Coronary artery (tissue), 2 donors: Measurements from ENCODE around the gene TPSG1.

ENCODE experiments used
- DNase-seq: peaks from one replicate; pipeline ENCODE4 v3.0.0-alpha.2; 2017; ENCODE audit warnings: low spot score
- H3K27ac ChIP-seq, 2 donors: fragments of 200-600 bp; sonication (generic); one replicate each; pipeline ENCODE4 v1.5.1; 2016 to 2019
- H3K4me3 ChIP-seq: fragments of 200-600 bp; sonication (generic); 2 replicates; pipeline ENCODE4 v1.5.1; 2016; ENCODE audit warnings: mild to moderate bottlenecking, moderate library complexity
- TF ChIP-seq, protein P1 (sequence below): fragments of 200-600 bp; sonication (generic); IDR thresholded peaks from one replicate; pipeline ENCODE4 v1.5.1; 2019; ENCODE audit warnings: antibody characterized with exemption

Gene TPSG1

DNA sequence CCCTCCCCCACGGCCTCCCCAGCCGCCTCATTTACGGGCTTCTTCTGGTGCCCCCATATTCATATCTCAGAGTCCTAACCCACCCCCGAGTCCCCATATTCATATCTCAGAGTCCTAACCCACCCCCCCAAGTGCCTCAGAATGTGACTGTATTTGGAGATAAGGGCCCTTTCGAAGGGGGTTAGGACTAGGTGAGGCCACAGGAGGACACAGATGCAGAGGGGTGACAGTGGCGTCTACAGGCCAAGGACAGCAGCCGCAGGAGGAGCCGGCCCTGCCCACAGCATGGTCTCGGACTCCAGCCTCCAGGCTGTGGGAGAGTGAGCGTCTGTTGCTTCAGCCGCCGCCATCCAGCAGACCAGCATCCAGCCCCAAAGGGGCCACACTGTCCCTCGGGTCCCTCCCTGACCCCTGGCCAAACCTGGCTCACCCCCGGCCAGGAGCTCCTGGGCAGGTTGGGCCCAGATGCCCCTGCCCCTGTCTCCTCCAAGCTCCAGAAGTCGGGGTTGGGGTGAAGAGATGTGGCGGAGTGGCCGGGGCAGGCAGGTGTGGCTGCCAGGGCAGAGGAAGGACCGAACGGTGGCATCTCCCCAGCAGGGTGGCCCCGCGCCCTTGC, 46.7 kb downstream of the TPSG1 start:
- TF ChIP-seq, protein P1, sequence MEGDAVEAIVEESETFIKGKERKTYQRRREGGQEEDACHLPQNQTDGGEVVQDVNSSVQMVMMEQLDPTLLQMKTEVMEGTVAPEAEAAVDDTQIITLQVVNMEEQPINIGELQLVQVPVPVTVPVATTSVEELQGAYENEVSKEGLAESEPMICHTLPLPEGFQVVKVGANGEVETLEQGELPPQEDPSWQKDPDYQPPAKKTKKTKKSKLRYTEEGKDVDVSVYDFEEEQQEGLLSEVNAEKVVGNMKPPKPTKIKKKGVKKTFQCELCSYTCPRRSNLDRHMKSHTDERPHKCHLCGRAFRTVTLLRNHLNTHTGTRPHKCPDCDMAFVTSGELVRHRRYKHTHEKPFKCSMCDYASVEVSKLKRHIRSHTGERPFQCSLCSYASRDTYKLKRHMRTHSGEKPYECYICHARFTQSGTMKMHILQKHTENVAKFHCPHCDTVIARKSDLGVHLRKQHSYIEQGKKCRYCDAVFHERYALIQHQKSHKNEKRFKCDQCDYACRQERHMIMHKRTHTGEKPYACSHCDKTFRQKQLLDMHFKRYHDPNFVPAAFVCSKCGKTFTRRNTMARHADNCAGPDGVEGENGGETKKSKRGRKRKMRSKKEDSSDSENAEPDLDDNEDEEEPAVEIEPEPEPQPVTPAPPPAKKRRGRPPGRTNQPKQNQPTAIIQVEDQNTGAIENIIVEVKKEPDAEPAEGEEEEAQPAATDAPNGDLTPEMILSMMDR = no peak
- H3K4me3 ChIP-seq = no peak overlapping the region
- H3K27ac ChIP-seq = peak overlapping the region; percentile 30 to 60
- DNase-seq = no peak

DNA sequence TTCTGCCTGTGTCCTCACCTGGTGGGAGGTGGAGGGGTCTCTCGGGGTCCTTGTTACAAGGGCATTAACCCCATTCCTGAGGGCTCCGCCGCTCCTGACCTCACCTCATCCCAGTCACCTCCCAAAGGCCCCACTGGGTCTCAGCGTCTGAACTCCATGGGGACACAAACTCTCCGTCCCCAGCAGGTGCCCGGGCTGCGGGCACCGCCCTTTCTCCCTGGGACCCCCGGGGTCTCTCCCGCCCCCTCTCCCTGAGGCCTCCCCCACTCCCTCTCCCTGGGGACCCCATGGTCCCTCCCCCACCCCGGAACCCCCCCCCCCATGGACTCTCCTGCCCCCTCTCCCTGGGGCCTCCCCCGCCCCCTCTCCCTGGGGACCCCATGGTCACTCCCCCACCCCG, 47.3 kb downstream of the TPSG1 start:
- H3K27ac ChIP-seq = peak overlapping the region in 1 of 2 donors; percentile 37
- TF ChIP-seq, protein P1 = no peak
- H3K4me3 ChIP-seq = no peak overlapping the region
- DNase-seq = no peak

DNA sequence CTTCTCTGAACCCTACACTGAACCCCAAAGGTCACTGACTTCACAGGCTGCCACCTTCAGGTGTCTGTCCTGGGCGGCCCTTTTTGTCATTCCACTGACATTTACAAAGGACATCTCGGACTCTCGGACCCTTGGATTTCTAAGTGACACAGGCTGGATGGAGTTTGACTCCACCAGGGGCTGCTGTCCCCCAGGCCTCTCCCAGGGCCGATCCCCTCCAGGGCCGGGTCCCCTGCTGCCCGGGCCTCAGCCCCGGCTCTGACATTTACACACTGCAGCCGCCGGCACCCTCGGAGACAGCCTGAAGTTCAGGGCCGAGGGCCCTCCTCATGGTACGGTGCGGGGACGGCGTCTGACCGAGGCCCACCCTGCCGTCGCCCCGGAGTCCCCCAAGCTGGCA, 48.0 kb downstream of the TPSG1 start:
- no peak overlapping the region for H3K4me3 ChIP-seq
- TF ChIP-seq, protein P1 = no peak
- H3K27ac ChIP-seq = no peak overlapping the region

DNA sequence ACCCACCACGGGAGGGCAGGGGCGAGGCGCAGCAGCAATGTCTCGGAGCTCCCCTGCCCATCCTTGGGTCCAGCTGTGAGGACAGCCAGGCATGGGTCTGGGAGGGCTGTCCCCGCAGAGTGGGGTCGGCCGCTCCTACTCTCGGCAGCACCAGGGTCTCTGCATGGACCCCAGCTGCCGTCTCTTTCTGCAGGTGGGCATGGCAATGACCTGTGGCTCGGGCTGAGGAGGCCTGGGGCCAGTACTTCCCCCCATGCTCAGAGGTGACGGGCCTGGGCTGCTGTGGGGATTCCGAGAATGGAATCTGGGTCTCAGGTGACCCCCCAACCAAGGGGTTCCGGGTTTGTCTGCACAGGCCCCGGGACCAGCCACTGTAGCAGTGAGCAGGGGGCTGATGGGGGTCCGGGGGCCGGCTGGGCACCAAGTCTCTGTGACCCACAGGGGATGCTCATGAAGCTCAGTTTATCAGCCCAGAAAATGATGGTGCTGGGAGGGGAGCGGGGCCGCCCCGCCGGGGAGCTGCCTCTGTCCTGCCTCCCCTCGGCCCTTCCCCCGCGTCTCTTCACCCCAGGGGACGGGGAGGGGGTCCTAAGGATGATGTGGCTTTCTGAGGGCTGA, 48.7 kb downstream of the TPSG1 start:
- TF ChIP-seq, protein P1 = no peak
- no peak for DNase-seq
- Histone ChIP-seq H3K27ac (no peak overlapping the region), H3K4me3 (no peak overlapping the region)

More for the DNA sequence above, 48.0 kb downstream of the TPSG1 start:
- no peak for DNase-seq

DNA sequence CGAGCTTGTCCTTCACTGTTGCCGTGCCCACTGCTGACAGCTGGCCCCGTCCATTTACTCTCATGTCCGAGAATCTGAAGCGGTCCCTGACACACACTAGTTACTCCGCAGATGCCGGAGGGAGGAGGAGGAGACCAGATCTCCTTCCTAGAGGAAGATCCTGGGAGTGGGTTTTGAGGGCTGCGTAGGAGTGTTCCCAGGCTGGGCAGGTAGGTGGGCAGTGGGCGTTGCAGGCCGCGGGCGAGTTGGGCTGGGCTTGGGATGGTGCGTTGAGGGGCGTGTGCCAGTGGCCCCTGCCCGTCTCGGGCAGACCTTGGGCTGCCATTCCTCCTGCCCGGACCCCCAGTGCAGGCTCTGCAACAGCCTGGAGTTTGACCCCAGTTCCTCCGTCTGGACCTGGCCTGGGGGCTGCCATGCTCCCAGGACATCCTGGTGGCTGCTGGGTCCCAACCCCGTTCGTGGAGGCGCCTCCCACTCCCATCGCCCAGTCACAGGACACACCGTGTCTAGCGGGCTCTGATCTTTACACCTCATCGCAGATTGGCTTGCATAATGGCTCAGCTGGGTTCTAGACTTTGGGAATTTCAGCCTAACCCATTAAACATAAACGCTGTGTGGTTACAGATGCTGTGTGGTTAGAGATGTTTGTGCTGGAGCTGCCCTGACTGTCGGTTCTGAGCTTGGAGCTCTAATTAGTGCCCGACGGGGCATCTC, 49.3 kb downstream of the TPSG1 start:
- H3K27ac ChIP-seq = peak overlapping the region in 1 of 2 donors; percentile 4
- TF ChIP-seq, protein P1 = no peak
- DNase-seq = no peak
- no peak overlapping the region for H3K4me3 ChIP-seq

DNA sequence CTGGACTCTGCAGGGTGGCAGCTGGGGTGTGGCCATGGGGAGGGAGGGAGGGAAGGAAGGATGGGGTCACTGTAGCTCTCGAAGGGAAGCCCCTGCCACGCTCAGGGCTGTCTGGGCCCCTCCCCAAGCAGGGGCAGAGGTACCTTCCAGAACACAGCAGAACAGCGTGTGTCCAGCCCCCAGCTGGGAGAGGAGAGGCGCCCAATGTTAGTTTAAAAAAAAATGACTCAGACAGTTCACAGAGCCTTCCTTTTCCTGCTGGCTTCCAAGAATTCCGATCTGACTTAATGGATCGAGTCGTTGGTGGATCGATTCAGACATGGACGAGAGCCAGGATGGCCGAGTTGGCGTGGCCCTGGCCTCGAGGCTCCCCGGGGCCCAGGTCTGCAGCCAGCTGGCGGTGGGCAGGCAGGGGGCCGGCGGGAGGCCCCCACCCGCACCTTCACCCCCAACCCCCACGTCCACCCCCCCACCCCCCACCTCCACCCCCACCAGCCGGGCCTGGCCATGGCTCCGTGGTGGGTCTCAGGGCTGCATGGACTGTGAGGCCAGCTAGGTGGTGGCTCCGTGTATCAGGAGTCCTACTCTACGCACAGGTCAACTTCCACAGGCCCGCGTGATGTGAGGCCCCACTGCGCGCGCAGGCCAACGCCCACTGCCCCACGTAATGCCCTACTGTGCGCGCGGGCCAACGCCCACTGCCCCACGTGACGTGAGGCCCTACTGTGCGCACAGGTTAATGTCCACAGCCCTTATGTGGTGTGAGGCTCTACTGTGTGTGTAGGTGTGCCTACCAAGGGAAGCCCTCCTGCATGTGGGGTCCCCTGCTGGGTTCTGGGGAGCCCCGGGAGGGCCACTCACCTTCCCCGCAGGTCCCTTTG, 50.4 kb downstream of the TPSG1 start:
- H3K27ac ChIP-seq = peak overlapping the region in 1 of 2 donors; percentile 28
- DNase-seq = no peak
- TF ChIP-seq, protein P1 = no peak
- no peak overlapping the region for H3K4me3 ChIP-seq
